ENCODE measurements around the gene CCDC33. TPM values are rescaled to one million over a fixed set of nuclear protein-coding genes. Genes with fewer than 3 reads are reported as not detected.

CCDC33 gene
- total and polyA plus RNA-seq, 2 donors (not counting 3 experiments of a cell fraction or from before 2014, with no cell fraction given) = not detected

DNA sequence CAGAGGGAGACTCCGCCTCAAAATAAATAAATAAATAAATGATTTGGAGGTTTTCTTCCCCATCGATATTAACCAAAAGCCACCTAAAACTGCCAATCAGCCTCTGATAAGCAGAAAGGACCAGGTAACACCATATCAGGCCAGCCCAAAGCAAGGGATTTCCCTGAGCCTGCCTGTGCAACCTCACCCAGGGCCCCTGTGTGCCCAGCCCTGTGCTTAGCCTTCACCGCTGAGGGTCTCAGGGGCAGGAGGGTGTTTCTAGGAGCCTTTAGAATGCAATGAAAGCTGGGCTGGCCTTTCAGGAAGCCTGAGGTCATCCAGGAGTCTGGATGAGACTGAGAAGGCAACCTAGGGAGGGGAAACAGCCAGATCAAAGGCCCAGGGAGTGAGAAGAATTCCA, 95.9 kb downstream of the CCDC33 start:
- no peak overlapping the region for H3K27ac ChIP-seq (ENCODE audit: insufficient read depth, low read depth, low read length)
- H3K79me2 ChIP-seq (ENCODE audit: control insufficient read depth, insufficient read depth, low read length) = no peaks in the 10 kb centered on the region
- H3K4me1 ChIP-seq (ENCODE audit: control insufficient read depth, extremely low read depth, insufficient read depth, low read length) = no peaks in the 10 kb centered on the region
- FAIRE-seq (no peak), DNase-seq (ENCODE audit: low read depth, low spot score) (no peak)
- no TSS peak for BruUV-seq (replicated peaks)
- intact Hi-C loops (cut with micrococcal nuclease) = no loop called here
- CTCF ChIA-PET = interaction anchor here (1.5 to 1.8 kb wide), 2 partner anchors 9 to 24 kb away, joined by 7 to 9 read pairs; no protein-coding TSS in a partner anchor
- H4K20me1 ChIP-seq (replicated peaks; ENCODE audit: control insufficient read depth, extremely low read depth, insufficient read depth, low read length) = no peaks in the 10 kb centered on the region
- H3K4me3 ChIP-seq (replicated peaks in 1 of 3; ENCODE audit: insufficient read depth in 1 of 3, low read depth in 1 of 3, low read length in 3 of 3) = no peak overlapping the region
- TF ChIP-seq, protein P1, sequence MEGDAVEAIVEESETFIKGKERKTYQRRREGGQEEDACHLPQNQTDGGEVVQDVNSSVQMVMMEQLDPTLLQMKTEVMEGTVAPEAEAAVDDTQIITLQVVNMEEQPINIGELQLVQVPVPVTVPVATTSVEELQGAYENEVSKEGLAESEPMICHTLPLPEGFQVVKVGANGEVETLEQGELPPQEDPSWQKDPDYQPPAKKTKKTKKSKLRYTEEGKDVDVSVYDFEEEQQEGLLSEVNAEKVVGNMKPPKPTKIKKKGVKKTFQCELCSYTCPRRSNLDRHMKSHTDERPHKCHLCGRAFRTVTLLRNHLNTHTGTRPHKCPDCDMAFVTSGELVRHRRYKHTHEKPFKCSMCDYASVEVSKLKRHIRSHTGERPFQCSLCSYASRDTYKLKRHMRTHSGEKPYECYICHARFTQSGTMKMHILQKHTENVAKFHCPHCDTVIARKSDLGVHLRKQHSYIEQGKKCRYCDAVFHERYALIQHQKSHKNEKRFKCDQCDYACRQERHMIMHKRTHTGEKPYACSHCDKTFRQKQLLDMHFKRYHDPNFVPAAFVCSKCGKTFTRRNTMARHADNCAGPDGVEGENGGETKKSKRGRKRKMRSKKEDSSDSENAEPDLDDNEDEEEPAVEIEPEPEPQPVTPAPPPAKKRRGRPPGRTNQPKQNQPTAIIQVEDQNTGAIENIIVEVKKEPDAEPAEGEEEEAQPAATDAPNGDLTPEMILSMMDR (IDR thresholded peaks at IDR 0.05; ENCODE audit: extremely low read depth in 1 of 2, insufficient read depth in 1 of 2, low read depth in 1 of 2, low read length in 2 of 2) = no peak
- TF ChIP-seq EZH2 (IDR thresholded peaks at IDR 0.05; ENCODE audit: borderline replicate concordance, low read depth, low read length, severe bottlenecking) (no peak), POLR2A (IDR thresholded peaks at IDR 0.05; ENCODE audit: low read depth, low read length) (no peak), FOS (IDR thresholded peaks at IDR 0.05; ENCODE audit: borderline replicate concordance, insufficient read depth, low read length) (no peak), JUN (IDR thresholded peaks at IDR 0.05; ENCODE audit: borderline replicate concordance, insufficient read depth, insufficient read length, low read depth) (no peak), POLR2AphosphoS5 (IDR thresholded peaks at IDR 0.05; ENCODE audit: insufficient read depth, low read depth, low read length) (no peak)
- TF ChIP-seq, protein P2, sequence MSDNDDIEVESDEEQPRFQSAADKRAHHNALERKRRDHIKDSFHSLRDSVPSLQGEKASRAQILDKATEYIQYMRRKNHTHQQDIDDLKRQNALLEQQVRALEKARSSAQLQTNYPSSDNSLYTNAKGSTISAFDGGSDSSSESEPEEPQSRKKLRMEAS (IDR thresholded peaks at IDR 0.05; ENCODE audit: insufficient read depth, insufficient read length) = no peak
- H3K36me3 ChIP-seq (ENCODE audit: control insufficient read depth in 2 of 2, extremely low read depth in 1 of 2, insufficient read depth in 2 of 2, low read length in 2 of 2) = no peaks in the 10 kb centered on the region
- no peaks in the 10 kb centered on the region for H3K9me1 ChIP-seq (replicated peaks; ENCODE audit: control insufficient read depth, extremely low read depth, insufficient read depth, low read length)
- dilution Hi-C loops (cut with MboI; ENCODE audit: extremely low pct_ligation_motif_present, low sequenced_read_pairs) = no loop called here
- no peak overlapping the region for H2AFZ ChIP-seq (ENCODE audit: low read depth, low read length)
- no peaks in the 10 kb centered on the region for H3K9me3 ChIP-seq (replicated peaks; ENCODE audit: control insufficient read depth, insufficient read depth, low read length)
- POLR2A ChIA-PET = interaction anchor here (0.6 kb wide), 1 partner anchor 463 kb away, joined by 9 read pairs; no protein-coding TSS in a partner anchor
- H3K4me2 ChIP-seq (ENCODE audit: insufficient read depth, low read length) = no peak overlapping the region
- H3K27me3 ChIP-seq (ENCODE audit: control insufficient read depth in 2 of 2, insufficient read depth in 2 of 2, low read length in 2 of 2) = peaks cover 0 to under 1% of the 10 kb centered on the region in 2 experiments
- H3K9ac ChIP-seq (replicated peaks; ENCODE audit: extremely low read depth, insufficient read depth, low read length) = no peak overlapping the region

All from endothelial cell of umbilical vein (primary cell).